Uterus (tissue), 2 donors: Measurements from ENCODE around the gene EAF1.

Experiments used
- POLR2A ChIP-seq, 2 donors: fragments of 450-650 bp; IDR thresholded peaks; one replicate each; pipeline ENCODE4 v1.6.1; 2016; ENCODE audit warnings: antibody characterized with exemption in 2 of 2, mild to moderate bottlenecking in 1 of 2, moderate library complexity in 1 of 2
- TF ChIP-seq, protein P1 (sequence below), 4 experiments: fragments of 200-600 bp in 2 of 4; fragments of 450-650 bp in 2 of 4; sonication (generic) in 2 of 4; IDR thresholded peaks; one replicate each; pipeline ENCODE4 v1.5.1; 2016 to 2019; ENCODE audit warnings: antibody characterized with exemption in 4 of 4, mild to moderate bottlenecking in 2 of 4, moderate library complexity in 1 of 4

DNA sequence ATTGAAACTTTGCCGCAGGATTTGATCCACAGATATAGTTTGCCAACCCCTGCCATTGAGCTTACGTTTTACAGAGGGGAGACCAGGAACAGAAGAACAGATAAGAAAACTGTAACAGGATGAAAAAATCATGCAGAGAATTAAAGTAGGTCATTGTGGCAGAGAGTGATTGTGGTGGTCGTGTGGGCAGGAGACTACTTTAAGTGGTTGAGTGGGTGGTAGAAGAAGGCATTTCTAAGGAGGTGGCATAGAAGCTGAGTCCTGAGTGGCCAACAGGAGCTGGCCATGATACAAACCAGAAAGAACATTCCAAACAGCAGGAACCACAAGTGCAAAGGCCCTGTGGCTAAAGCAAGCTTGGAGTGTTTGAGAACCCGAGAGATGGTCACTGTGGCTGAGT is 59.6 kb downstream of the EAF1 start:
- no peak for TF ChIP-seq POLR2A (IDR thresholded peaks at IDR 0.05)
- TF ChIP-seq, protein P1, sequence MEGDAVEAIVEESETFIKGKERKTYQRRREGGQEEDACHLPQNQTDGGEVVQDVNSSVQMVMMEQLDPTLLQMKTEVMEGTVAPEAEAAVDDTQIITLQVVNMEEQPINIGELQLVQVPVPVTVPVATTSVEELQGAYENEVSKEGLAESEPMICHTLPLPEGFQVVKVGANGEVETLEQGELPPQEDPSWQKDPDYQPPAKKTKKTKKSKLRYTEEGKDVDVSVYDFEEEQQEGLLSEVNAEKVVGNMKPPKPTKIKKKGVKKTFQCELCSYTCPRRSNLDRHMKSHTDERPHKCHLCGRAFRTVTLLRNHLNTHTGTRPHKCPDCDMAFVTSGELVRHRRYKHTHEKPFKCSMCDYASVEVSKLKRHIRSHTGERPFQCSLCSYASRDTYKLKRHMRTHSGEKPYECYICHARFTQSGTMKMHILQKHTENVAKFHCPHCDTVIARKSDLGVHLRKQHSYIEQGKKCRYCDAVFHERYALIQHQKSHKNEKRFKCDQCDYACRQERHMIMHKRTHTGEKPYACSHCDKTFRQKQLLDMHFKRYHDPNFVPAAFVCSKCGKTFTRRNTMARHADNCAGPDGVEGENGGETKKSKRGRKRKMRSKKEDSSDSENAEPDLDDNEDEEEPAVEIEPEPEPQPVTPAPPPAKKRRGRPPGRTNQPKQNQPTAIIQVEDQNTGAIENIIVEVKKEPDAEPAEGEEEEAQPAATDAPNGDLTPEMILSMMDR (IDR thresholded peaks at IDR 0.05) = no peak
